Sigmoid colon (tissue), 7 donors: ENCODE results near the gene ST6GALNAC3. TPM values are rescaled to one million over a fixed set of nuclear protein-coding genes. Genes with fewer than 3 reads are reported as not detected.

Experiments used
- DNase-seq: peaks from one replicate; pipeline ENCODE4 v3.0.0-alpha.2; 2019
- H3K27ac ChIP-seq, 4 donors: fragments of 200-600 bp; sonication (generic); one replicate each; pipeline ENCODE4 v1.5.1; 2016 to 2019; ENCODE audit warnings: mild to moderate bottlenecking in 1 of 4
- H3K27me3 ChIP-seq, 3 donors: fragments of 200-600 bp; sonication (generic); one replicate each; pipeline ENCODE4 v1.5.1; 2019; ENCODE audit warnings: mild to moderate bottlenecking in 1 of 3
- H3K36me3 ChIP-seq, 4 donors: fragments of 200-600 bp; sonication (generic); one replicate each; pipeline ENCODE4 v1.5.1; 2016 to 2019
- H3K4me1 ChIP-seq, 4 donors: fragments of 200-600 bp; sonication (generic); one replicate each; pipeline ENCODE4 v1.5.1; 2017 to 2019
- H3K4me3 ChIP-seq, 4 donors: fragments of 200-600 bp; sonication (generic); one replicate each; pipeline ENCODE4 v1.5.1; 2017 to 2019; ENCODE audit warnings: mild to moderate bottlenecking in 2 of 4, moderate library complexity in 1 of 4
- H3K9me3 ChIP-seq, 4 donors: fragments of 200-600 bp in 3 of 4; sonication (generic) in 3 of 4; one replicate each; pipeline versions ENCODE4 v1.5.1 to v1.6.1; 2013 to 2019
- EP300 ChIP-seq, 4 donors: sonication (generic); formaldehyde crosslinking; IDR thresholded peaks; one replicate each; pipeline ENCODE4 v1.6.1; 2017; ENCODE audit warnings: antibody characterized with exemption in 4 of 4
- POLR2A ChIP-seq, 2 donors: fragments of 450-650 bp; IDR thresholded peaks; one replicate each; pipeline ENCODE4 v1.6.1; 2016; ENCODE audit warnings: antibody characterized with exemption in 2 of 2, mild to moderate bottlenecking in 2 of 2, moderate library complexity in 2 of 2
- POLR2AphosphoS5 ChIP-seq, 4 donors: sonication (generic); formaldehyde crosslinking; IDR thresholded peaks; one replicate each; pipeline ENCODE4 v1.6.1; 2017; ENCODE audit warnings: antibody characterized with exemption in 4 of 4
- WGBS, 2 donors: extraction: QIAGEN DNeasy Blood & Tissue Kit; methylation state at CpG; one replicate each; pipeline ENCODE4 v1.1.7; 2013; 5-methylcytosine and 5-hydroxymethylcytosine counted together
- intact Hi-C: fragments of 100-400 bp; cut with DNase I; formaldehyde crosslinking; loops from one replicate; pipeline ENCODE4 v1.15.1; 2023
- polyA plus RNA-seq, 3 donors: library from polyadenylated mRNA; stranded (reverse); fragments of 200-250 nt; gene quantifications; one replicate each; pipeline ENCODE4 v1.2.3, GENCODE V29; 2013
- total RNA-seq, 4 donors: library from RNA; depleted of rRNA; stranded (reverse); fragments of >200 nt; gene quantifications; one replicate each; pipeline ENCODE4 v1.1.0, GENCODE V29; 2016
- TF ChIP-seq, protein P1 (sequence below), 4 experiments: fragments of 450-650 bp in 3 of 4; fragments of 200-600 bp in 1 of 4; IDR thresholded peaks; one replicate each; pipeline ENCODE4 v1.5.1; 2016 to 2019; ENCODE audit warnings: antibody characterized with exemption in 4 of 4, mild to moderate bottlenecking in 3 of 4, moderate library complexity in 2 of 4
- donor health status: healthy with polysubstance abuse.
- donor health status: Bipolar disorder and iron deficiency.
- donor health status: healthy.

The ST6GALNAC3 gene
- total and polyA plus RNA-seq, 7 donors: 1.6 to 7.5 (median 2.5) TPM

DNA sequence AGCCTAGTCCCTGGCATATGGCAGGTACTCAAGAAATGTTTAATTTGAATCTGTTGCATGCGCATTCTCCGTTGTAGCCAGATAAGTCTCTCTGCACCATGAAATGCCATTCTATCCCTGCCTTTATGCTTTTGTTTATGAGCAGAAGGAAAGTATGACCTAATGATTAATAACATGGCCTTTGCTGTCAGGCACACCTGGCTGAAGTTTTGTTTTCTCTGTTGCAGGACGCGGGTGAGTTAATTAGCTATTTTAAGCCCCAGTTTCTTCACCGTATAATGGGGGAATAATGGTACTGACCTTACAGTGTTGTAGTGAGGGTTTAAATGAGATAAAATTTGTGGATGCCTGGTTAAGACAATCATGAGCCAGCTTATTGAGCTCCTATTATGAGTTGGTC lies 87.7 kb downstream of the ST6GALNAC3 start:
- Histone ChIP-seq H3K36me3 (no peaks in the 10 kb centered on the region), H3K27me3 (no peaks in the 10 kb centered on the region), H3K9me3 (no peaks in the 10 kb centered on the region), H3K4me1 (no peaks in the 10 kb centered on the region), H3K4me3 (no peak overlapping the region), H3K27ac (no peak overlapping the region)
- intact Hi-C loops: no loop called here
- TF ChIP-seq, protein P1, sequence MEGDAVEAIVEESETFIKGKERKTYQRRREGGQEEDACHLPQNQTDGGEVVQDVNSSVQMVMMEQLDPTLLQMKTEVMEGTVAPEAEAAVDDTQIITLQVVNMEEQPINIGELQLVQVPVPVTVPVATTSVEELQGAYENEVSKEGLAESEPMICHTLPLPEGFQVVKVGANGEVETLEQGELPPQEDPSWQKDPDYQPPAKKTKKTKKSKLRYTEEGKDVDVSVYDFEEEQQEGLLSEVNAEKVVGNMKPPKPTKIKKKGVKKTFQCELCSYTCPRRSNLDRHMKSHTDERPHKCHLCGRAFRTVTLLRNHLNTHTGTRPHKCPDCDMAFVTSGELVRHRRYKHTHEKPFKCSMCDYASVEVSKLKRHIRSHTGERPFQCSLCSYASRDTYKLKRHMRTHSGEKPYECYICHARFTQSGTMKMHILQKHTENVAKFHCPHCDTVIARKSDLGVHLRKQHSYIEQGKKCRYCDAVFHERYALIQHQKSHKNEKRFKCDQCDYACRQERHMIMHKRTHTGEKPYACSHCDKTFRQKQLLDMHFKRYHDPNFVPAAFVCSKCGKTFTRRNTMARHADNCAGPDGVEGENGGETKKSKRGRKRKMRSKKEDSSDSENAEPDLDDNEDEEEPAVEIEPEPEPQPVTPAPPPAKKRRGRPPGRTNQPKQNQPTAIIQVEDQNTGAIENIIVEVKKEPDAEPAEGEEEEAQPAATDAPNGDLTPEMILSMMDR (IDR thresholded peaks at IDR 0.05): no peak
- TF ChIP-seq POLR2A (IDR thresholded peaks at IDR 0.05): no peak
- TF ChIP-seq EP300 (IDR thresholded peaks at IDR 0.05): no peak
- TF ChIP-seq POLR2AphosphoS5 (IDR thresholded peaks at IDR 0.05): no peak
- DNase-seq: no peak
- WGBS, 2 donors: 94 to 95% methylated on average over 5 of the region's 5 CpGs

DNA sequence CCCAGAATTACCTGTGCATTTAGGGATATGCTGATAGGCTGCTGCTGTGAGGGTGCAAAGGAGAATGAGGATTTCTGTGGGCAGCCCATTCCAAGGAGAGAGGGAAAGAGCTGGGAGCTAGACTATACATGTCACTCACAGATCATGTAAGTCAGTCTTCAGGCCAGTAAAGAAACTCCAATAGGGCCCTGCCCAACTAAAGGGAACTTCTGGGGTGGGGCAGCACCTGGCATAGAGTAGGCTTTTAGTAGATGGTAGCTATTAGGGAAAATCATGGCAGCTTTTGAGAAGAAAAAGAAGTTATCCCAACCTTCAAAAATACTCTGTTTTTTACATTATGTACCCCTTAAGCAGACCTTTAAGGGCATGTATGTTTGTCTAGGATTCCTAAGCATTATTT lies 89.6 kb downstream of the ST6GALNAC3 start:
- no peaks in the 10 kb centered on the region for H3K27me3 ChIP-seq
- no peak for DNase-seq
- no peaks in the 10 kb centered on the region for H3K4me1 ChIP-seq
- TF ChIP-seq, protein P1 (IDR thresholded peaks at IDR 0.05): no peak
- TF ChIP-seq EP300 (IDR thresholded peaks at IDR 0.05) (no peak), POLR2AphosphoS5 (IDR thresholded peaks at IDR 0.05) (no peak), POLR2A (IDR thresholded peaks at IDR 0.05) (no peak)
- H3K27ac ChIP-seq: no peak overlapping the region
- H3K9me3 ChIP-seq: peaks cover 0 to 4% (median 0%) of the 10 kb centered on the region in 4 donors
- intact Hi-C loops: no loop called here
- no peaks in the 10 kb centered on the region for H3K36me3 ChIP-seq
- no peak overlapping the region for H3K4me3 ChIP-seq

- intact Hi-C loops: no loop called here
- H3K27ac ChIP-seq: no peak overlapping the region
- peaks cover 0 to 4% (median 0%) of the 10 kb centered on the region in 4 donors for H3K9me3 ChIP-seq
- H3K4me3 ChIP-seq: no peak overlapping the region
- TF ChIP-seq EP300 (IDR thresholded peaks at IDR 0.05) (no peak), POLR2A (IDR thresholded peaks at IDR 0.05) (no peak), POLR2AphosphoS5 (IDR thresholded peaks at IDR 0.05) (no peak)
- TF ChIP-seq, protein P1 (IDR thresholded peaks at IDR 0.05): no peak
- H3K4me1 ChIP-seq: no peaks in the 10 kb centered on the region
- H3K27me3 ChIP-seq: no peaks in the 10 kb centered on the region
- 92 to 93% methylated on average over 2 of the region's 2 CpGs for WGBS, 2 donors
- DNase-seq: no peak
- H3K36me3 ChIP-seq: no peaks in the 10 kb centered on the region
Observed at GRCh38 chr1:76170084-76170483, 95.5 kb downstream of the ST6GALNAC3 start.

GRCh38 chr1:76170513-76170912 lies 96.0 kb downstream of the ST6GALNAC3 start:
- 85 to 89% methylated on average over 2 of the region's 2 CpGs for WGBS, 2 donors
- no peak for TF ChIP-seq POLR2A (IDR thresholded peaks at IDR 0.05)
- Histone ChIP-seq H3K27me3 (no peaks in the 10 kb centered on the region), H3K9me3 (peaks cover 0 to 4% (median 0%) of the 10 kb centered on the region in 4 donors), H3K27ac (no peak overlapping the region), H3K36me3 (no peaks in the 10 kb centered on the region), H3K4me1 (no peaks in the 10 kb centered on the region), H3K4me3 (no peak overlapping the region)
- intact Hi-C loops: no loop called here
- no peak for DNase-seq

DNA sequence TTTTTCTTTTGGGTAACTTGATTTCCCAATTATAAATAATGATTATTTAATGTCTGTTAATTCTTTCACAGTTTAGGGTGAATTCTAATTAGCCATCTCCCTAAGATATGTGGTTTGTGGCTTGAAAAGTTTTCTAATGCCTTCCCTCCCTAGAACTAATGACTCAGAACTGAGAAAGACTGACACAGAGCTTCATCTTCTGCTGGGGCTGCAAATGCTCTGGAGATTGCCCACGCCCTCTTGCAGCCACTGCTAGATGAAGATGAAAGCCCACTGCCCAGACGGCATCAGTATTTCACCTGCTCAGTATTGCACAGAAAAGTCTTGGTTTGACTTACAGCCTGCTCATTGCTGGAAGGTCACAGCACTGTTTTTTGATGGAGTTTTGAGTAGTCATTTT lies 101.5 kb downstream of the ST6GALNAC3 start:
- no peaks in the 10 kb centered on the region for H3K36me3 ChIP-seq
- H3K4me1 ChIP-seq: no peaks in the 10 kb centered on the region
- no peak overlapping the region for H3K4me3 ChIP-seq
- H3K27ac ChIP-seq: no peak overlapping the region
- no peak for DNase-seq
- intact Hi-C loops: no loop called here
- no peaks in the 10 kb centered on the region for H3K27me3 ChIP-seq
- TF ChIP-seq EP300 (IDR thresholded peaks at IDR 0.05) (no peak), POLR2A (IDR thresholded peaks at IDR 0.05) (no peak), POLR2AphosphoS5 (IDR thresholded peaks at IDR 0.05) (no peak)
- TF ChIP-seq, protein P1 (IDR thresholded peaks at IDR 0.05): no peak
- 81 to 87% methylated on average over 2 of the region's 2 CpGs for WGBS, 2 donors
- H3K9me3 ChIP-seq: no peaks in the 10 kb centered on the region
